ENCODE results near the gene RTTN.
"Not testable (repeated sequence)": the region's sequence is repeated elsewhere in the genome, so short reads cannot be mapped to it uniquely, and the experiment has no call there.

Gene RTTN

GRCh38 chr18:70205421-70206397 lies at the start of gene RTTN:
Gene RTTN (minus strand): TSS chr18:70205687. CDS start chr18:70205658, 29 bp downstream.
- peak; percentile 77 for DNase-seq (ENCODE audit: low read depth, low spot score)

- no peak for DNase-seq (ENCODE audit: low read depth, low spot score)
These were observed 45.3 kb upstream of the RTTN start for GRCh38 chr18:70250781-70251180.

GRCh38 chr18:70249861-70250260 lies 44.4 kb upstream of the RTTN start:
- not testable (repeated sequence) for DNase-seq (ENCODE audit: low read depth, low spot score)

GRCh38 chr18:70249118-70249517 lies 43.6 kb upstream of the RTTN start:
- no peak for DNase-seq (ENCODE audit: low read depth, low spot score)

- DNase-seq (ENCODE audit: low read depth, low spot score) = no peak
These were observed 40.6 kb upstream of the RTTN start for GRCh38 chr18:70246061-70246466.

- DNase-seq (ENCODE audit: low read depth, low spot score) = no peak
These were observed 37.8 kb upstream of the RTTN start for GRCh38 chr18:70243131-70243929.

- DNase-seq (ENCODE audit: low read depth, low spot score) = not testable (repeated sequence)
These were observed 31.4 kb upstream of the RTTN start for GRCh38 chr18:70236921-70237320.

GRCh38 chr18:70235478-70235877 lies 30.0 kb upstream of the RTTN start:
- no peak for DNase-seq (ENCODE audit: low read depth, low spot score)

GRCh38 chr18:70234667-70235459 lies 29.4 kb upstream of the RTTN start:
- no peak for DNase-seq (ENCODE audit: low read depth, low spot score)

- no peak for DNase-seq (ENCODE audit: low read depth, low spot score)
These were observed 28.5 kb upstream of the RTTN start for GRCh38 chr18:70233974-70234373.

GRCh38 chr18:70232261-70232660 lies 26.8 kb upstream of the RTTN start:
- no peak for DNase-seq (ENCODE audit: low read depth, low spot score)

GRCh38 chr18:70229639-70230038 lies 24.2 kb upstream of the RTTN start:
- DNase-seq (ENCODE audit: low read depth, low spot score) = no peak

GRCh38 chr18:70228536-70228935 lies 23.0 kb upstream of the RTTN start:
- DNase-seq (ENCODE audit: low read depth, low spot score) = no peak

- DNase-seq (ENCODE audit: low read depth, low spot score) = no peak
These were observed 22.0 kb upstream of the RTTN start for GRCh38 chr18:70227438-70227837.

- DNase-seq (ENCODE audit: low read depth, low spot score) = no peak
These were observed 16.4 kb upstream of the RTTN start for GRCh38 chr18:70221915-70222278.

- DNase-seq (ENCODE audit: low read depth, low spot score) = no peak
These were observed 15.8 kb upstream of the RTTN start for GRCh38 chr18:70221156-70221914.

GRCh38 chr18:70220628-70221027 lies 15.1 kb upstream of the RTTN start:
- no peak for DNase-seq (ENCODE audit: low read depth, low spot score)

GRCh38 chr18:70219688-70220087 lies 14.2 kb upstream of the RTTN start:
- no peak for DNase-seq (ENCODE audit: low read depth, low spot score)

- DNase-seq (ENCODE audit: low read depth, low spot score) = no peak
These were observed 11.3 kb upstream of the RTTN start for GRCh38 chr18:70216788-70217187.

GRCh38 chr18:70207181-70207580 lies 1.7 kb upstream of the RTTN start:
- DNase-seq (ENCODE audit: low read depth, low spot score) = no peak

GRCh38 chr18:70200286-70200685 lies 5.2 kb downstream of the RTTN start:
- DNase-seq (ENCODE audit: low read depth, low spot score) = no peak

Measured in activated CD4-positive, CD25-positive, alpha-beta regulatory T cell treated with anti-CD3 and anti-CD28 coated beads, Interleukin-2, amount 50 U/mL, for 16 hours (primary cell).